Amniotic stem cell (primary cell): ENCODE data around the gene MRPS27.
A peak's percentile ranks its signal among the peaks of the same experiment; 100 is the strongest.
"Not testable (repeated sequence)": the region's sequence is repeated elsewhere in the genome, so short reads cannot be mapped to it uniquely, and the experiment has no call there.

ENCODE experiments used
- DNase-seq: peaks from one replicate; lab custom pipeline; 2025; lab: John Stamatoyannopoulos, UW

MRPS27 gene

DNA sequence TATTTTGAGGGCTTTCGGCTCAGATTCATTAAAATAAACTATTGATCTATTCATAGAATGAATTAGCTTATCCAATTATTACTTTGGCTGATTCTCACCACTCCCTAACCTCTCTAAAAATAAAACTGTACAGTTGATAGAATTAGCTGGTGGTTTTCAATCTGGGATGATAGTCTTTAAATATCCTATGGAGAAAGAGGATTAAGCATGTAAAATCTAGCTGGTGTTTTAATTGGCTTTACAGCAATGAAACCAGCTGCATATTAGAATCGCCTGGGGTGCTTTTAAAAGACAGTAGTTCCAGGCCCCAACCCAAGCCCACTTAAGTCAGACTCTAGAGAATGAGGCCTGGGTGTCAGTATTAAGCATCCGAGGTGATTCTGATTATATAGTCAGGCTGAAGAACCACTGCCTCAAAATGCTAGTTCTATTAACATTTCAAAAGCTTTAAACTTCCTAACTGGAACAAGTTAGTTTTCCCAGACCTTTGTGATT, 117.7 kb downstream of the MRPS27 start:
- no peak for DNase-seq

DNA sequence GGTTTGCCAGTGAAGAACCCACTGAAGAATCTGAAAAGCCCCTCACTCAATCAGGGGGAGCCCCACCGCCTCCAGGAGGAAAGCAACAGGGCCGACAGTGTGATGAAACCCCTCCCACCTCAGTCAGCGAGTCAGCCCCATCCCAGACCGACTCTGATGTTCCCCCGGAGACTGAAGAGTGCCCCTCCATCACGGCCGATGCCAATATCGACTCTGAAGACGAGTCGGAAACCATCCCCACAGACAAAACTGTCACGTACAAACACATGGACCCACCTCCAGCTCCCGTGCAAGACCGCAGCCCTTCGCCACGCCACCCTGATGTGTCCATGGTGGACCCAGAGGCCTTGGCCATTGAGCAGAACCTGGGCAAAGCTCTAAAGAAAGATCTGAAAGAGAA, 120.4 kb downstream of the MRPS27 start:
- DNase-seq: no peak

DNA sequence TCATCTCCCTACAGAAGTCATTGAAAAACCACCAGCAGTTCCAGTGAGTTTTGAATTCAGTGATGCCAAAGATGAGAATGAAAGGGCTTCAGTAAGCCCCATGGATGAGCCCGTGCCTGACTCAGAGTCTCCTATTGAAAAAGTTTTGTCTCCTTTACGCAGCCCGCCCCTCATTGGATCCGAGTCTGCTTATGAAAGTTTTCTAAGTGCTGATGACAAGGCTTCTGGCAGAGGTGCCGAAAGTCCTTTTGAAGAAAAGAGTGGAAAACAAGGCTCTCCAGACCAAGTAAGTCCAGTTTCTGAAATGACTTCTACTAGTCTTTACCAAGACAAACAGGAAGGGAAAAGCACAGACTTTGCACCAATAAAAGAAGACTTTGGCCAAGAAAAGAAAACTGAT, 122.6 kb downstream of the MRPS27 start:
- DNase-seq: no peak

DNA sequence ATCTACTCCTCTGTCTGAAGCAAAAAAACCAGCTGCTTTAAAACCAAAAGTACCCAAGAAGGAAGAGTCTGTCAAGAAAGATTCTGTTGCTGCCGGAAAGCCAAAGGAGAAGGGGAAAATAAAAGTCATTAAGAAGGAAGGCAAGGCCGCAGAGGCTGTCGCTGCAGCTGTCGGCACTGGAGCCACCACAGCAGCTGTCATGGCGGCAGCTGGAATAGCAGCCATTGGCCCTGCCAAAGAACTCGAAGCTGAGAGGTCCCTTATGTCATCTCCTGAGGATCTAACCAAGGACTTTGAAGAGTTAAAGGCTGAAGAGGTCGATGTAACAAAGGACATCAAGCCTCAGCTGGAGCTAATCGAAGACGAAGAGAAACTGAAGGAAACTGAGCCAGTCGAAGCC, 124.5 kb downstream of the MRPS27 start:
- no peak for DNase-seq

DNA sequence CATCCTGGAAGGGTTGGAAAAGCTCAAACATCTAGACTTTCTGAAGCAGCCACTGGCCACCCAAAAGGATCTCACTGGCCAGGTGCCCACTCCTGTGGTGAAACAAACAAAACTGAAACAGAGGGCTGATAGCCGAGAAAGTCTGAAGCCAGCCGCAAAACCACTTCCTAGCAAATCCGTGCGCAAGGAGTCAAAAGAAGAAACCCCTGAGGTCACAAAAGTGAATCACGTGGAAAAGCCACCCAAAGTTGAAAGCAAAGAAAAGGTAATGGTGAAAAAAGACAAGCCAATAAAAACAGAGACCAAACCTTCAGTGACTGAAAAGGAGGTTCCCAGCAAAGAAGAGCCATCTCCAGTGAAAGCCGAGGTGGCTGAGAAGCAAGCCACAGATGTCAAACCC, 125.2 kb downstream of the MRPS27 start:
- no peak for DNase-seq

DNA sequence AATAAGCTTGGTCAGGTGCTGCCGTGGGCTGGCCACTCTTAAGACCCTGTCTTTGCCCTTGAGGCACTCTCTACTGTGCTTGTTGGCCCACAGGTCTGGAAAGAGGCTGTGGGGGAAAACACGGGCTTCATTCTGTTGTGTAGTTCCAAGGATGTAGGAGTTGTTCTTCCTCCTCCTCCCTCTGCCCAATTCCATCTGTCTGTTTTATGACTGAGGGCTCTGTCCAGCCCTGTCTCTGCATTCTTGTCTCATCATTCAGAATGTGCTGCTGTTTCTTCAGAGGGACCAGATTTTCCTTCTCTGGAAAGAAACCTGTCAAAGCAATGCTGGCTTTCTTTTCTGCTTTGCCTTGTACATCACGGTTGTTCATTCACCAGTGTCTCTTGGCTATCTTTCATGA, 128.6 kb downstream of the MRPS27 start:
- no peak for DNase-seq

DNA sequence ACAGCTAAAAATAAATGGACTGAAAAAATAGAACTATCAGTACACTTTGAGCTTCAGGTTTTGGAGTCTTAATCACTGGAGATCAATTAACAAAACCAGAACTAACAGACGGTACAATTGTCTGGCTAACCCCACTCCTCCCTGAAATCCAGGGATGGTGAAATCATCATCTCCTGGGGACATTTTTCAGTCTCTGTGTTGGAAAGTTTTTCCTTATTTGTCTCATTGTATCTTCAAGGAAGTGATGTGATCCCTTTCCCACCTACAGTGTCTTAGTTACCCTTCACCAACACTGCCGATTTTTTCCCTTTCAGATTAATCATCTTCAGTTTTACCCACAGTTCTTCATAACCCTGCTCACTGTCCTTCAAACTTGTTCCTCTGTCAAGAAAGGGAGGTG, 130.9 kb downstream of the MRPS27 start:
- no peak for DNase-seq

DNA sequence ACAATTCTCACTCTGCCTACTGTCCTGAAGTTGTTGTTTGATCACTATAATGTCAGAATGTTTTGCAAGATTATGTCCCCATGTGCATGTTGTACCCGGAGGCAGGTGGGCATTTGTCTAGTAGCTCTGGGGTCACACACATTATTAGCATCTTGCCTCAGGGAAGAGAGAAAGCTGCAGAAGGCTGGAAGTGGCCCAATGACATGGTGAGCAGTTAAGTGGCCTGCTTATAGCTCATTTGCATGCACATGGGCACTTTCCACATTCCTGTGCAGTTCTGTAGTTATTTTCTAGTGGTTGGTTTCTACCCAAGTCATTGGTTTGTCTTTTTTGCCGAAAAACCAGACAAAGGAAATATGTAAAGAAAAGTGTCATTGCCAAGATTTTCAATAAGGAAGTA, 131.9 kb downstream of the MRPS27 start:
- no peak for DNase-seq

DNA sequence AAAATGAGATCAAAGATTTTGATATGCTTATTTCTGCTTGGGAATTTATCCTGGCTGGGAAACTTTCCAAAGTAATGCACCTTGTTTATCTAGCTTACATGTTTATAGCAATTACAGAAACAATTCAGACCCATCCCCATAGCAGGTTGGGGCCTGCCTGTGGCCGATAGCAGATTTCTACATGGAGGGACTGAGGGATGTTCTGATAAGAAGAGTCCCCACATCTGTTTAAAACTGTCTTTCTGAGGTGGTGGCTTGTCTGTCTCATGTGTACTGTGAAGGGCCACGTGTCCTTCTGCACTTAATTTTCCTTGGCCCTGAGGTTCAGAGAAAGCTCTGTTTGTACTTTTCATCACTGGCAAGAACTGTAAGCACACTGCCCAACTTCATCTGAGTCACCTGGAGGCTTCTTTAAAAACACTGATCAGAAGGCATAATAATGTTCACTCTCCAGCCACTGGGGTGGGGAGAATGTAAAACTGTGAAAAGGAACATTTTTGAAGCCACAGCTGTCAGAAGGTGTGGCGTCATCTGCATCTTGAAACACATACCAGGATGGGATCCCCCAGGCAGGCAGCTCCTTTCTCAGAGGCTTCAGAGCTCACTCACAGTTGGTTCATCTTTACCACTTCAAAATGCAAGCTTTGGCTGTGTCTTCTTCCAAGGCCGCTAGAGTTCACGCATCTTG, 132.5 kb downstream of the MRPS27 start:
- DNase-seq: no peak

DNA sequence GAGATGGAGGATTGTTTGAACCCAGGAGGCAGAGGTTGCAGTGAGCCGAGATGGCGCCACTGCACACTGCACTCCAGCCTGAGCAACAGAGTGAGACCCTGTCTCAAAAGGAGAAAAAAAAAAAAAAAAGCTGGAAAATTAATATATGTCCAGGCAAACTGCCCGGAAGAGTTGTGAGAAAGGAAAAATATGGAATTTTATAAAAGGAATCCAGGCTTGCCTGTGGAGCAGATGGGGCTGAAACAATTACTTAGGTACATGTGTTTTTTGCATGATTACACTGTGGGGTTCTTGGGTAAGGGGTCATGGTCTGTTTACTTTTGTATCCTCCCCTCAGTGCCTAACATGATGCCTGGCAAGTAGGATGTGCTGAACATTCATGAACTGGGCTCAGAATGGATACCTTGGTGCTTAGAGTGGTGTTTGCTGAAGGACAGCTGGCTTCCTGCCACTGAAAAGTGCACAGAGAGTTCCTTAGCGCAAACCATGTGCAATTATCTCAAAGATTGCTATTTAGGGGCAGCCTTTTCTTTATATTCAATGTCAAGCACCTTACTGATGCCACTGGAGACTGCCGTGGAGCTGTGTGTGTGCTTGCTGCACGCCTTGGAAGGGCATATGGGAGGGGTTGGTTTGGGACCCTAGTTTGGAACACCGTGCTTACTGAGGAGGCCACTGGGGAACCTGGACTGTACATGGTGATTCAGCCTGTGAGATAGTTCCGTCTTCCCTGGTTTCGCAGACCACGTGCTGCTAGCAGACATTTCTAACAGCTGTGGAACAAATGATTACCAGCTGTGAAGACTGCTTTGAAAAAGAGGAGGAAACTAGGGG, 134.3 kb downstream of the MRPS27 start:
- DNase-seq: no peak

DNA sequence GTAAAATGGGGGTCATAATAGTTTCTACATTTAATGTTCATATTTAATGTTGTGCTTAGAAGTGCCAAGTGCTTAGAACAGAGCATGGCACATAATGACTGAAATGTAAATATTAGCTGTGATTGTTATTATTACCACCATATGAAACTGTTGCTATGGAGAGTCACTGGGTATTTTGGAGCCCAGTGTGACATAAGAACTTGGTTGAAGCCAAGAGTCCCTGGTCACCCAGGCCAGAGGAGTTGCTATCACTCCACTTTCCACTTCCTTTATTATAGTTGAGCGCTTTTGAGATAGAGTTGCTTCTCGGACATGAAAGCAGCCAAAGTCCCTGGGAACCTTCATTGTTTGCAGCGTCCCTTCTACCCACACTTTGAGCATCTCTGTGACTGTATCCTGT, 135.6 kb downstream of the MRPS27 start:
- no peak for DNase-seq

DNA sequence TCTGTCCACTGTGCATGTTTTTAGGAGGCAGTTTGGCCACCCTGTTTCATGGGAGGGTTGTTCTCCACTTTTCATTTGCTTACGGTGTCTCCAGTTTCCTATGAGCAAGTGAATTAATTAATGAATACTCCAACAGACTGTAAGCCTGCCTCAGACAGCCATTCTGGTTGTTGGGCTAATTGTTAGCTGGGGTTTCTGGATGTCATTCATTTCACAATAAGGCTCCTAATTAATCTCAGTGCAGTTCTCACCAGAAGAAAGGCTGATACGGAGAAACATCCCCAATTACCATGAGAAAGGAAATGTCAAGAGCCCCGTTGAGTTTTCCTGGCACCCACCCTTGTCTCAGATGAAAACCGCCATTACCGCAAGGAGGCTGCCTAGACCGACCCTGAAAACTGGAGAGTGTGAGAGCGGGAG, 136.9 kb downstream of the MRPS27 start:
- no peak for DNase-seq

DNA sequence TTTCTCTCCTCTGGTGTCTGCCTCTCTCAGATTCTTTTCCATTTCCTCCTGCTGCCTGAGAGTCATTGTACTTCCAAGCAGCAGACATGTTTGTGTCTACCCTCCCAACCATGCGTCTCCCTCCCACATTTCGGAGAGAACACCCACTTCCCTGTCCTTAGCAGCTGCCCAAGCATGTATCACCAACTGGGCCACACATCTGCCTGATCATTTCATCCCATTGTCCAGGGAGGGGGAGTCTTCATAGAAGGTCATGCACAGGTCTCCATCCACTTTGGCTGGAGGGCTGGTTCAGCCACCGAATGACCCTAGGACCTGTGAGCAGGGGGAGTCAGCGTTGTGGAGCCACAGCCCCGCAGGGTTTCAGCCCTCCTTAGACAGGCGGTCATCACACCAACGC, 137.4 kb downstream of the MRPS27 start:
- no peak for DNase-seq

DNA sequence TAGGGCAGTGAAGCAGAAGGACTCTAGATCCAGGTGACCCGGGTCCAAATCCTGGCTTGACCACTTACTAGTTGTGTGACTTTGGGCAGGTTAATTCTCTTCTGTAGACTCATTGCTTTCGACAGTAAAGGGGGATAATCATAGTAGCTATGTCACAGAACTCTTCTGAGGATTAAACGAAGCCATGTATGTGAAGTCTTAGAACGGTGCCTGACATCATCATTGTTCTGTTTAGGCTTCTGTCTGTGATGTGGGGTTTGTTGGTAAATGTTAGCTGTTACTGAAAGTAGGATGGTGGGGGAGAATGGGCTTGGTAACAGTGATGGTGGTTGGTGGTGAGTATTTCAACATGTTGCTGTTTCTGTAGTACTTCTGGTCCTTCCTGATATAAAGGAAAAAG, 139.1 kb downstream of the MRPS27 start:
- no peak for DNase-seq

DNA sequence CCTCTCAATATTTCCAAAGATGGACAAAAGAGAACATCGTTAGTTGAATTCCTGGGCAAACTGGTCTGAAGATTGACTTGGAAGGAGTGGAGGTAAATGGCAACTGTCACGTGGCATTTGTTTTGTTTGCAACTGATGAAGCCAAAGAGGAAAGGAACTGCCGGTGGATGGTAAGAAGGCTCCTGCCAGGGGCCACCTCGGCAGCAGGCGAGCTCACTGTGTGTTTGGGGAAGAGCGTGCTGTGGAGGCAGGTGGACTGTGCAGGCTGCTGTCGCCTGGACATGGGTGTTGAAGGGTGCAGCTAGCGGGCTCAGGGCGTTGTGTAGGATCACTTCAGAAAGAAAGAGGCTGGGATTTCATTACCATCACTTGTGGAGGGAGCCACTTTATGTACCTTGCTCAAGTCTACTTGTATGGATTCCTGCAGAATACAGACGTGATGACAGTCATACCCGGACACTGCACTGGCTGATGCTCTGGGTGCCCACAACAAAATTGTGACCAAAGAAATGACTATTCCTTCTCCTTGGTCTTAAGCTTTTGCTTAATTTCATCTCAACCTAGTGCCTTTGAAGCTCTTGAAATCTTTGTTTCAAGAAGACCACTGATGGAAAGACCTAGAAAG, 140.1 kb downstream of the MRPS27 start:
- DNase-seq: no peak

DNA sequence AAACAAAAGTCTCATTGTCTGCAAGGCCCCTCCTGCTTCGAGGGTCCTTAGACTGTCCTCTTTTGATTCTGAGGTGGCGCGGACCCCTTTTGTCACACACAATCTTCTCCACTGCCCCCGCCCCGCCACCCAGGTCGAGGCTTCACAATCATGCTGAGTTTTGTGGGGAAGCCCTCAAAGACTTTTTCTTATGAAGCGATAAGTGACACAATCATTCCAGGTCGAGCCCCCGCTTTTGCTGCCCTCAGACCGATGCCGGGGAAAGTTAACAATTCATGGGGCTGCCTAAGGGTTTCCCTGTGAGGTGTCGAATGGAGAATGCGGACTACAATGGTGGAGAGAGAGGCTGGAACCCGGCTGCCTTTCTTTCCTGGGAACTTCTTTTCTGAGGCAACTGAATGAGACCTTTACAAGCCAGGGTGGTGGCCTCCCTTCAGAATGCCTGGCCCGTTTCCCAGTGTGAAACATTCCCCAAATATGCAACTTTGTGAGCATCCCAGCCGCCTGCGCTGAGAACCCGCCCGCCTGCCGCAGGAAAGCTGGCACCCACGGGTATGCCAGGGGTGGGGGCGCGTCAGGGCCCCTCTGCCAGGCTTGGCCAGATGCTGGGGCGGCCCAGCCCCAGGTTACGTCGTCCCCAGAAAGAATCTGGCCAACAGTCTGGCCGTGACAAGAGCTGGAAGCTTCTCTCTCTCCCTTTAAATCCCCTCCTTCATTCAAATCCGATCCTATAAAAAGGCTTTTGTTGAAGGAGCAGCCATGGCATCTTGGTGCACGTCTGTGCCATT, 140.8 kb downstream of the MRPS27 start:
- peak; percentile 46 for DNase-seq

DNA sequence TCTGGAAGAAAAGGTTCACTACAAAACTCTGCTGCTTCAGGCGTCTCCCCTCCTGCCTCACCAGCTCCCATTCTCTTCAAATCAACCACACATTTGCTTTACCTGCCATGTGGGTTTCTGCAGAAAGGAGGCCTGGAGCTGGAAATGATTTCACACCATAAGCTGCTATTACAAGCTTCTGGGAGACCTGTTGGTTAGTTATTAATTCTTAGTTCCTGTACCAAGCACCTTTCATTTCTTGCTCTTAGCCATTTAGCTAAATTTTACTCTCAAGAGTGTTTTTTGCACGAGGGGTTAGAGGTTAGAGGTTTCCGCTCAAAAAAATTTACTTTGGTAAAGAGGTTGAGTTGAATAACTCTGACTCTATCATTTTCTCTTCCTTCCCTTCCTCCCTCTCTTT, 142.5 kb downstream of the MRPS27 start:
- DNase-seq: no peak

DNA sequence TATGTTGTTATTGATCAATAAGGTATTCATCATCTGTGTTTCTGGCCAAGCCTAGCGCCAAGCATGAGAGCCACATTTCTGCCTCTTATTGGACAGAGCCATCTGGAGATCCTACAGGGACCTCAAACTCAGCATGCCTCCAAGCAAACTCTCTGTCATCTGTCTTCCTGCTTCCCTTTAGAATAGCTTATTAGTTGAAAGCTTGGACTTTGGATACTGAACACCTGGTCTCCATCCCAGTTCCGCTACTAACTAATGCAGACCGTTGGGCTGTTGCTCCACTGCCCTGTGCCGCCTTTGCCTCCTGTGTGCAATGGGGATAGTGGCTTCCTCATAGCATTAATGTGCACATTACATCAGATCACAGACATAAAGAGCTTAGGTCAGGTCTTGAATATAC, 147.3 kb downstream of the MRPS27 start:
- no peak for DNase-seq

DNA sequence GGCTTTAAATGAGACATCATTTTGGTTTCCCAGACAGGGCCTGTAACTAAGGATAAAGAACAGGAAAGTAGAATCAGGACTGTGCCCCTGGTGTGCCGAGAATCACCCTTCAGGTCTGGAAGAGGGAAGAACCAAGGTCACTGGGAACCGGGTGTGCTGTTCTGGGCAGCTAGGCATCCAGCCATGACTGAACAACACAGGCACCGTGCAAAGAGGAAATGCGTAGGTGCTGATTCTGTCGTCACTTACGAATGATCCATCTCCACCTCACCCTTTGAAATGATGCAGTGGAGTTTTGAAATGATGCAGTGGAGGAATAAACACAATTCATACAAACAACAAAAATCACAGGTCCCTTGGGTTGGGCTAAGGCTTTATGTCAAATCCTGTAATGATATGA, 148.4 kb downstream of the MRPS27 start:
- DNase-seq: no peak

DNA sequence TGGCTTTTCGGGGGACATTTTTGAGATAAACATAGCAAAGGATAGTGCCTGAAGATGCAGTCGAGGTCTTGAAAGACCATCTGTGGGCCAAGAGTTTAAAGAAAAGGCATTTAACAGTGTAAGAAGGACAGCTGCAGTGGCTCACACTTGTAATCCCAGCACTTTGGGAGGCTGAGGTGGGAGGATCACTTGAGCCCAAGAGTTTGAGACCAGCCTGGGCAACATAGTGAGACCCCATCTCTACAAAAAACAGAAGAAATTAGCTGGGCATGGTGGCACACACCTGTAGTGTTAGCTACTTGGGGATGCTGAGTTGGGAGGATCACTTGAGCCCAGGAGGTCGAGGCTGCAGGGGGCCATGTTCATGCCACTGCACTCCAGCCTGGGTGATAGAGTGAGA, 148.9 kb downstream of the MRPS27 start:
- DNase-seq: not testable (repeated sequence)

DNA sequence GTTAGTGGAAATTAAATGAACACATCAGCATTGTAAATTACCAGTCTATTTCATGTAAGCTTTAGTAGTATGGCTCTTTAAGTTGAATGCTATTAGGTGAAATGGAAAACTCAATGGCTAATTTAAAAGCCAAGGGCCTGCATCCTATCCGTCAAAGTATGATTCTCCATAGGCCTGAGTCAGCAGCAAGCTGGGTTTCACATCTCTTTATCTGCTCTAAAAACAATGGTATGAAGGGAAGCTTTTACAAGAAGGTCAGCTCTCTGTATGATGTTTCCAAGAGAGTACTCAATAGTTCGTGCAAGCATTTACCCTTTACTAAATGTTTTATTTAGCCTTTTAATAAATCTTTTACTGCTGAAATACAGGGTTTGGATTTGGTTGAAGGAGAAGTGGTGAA, 149.9 kb downstream of the MRPS27 start:
- no peak for DNase-seq
